Measurements from ENCODE around the gene TMEM134.

Gene TMEM134

DNA sequence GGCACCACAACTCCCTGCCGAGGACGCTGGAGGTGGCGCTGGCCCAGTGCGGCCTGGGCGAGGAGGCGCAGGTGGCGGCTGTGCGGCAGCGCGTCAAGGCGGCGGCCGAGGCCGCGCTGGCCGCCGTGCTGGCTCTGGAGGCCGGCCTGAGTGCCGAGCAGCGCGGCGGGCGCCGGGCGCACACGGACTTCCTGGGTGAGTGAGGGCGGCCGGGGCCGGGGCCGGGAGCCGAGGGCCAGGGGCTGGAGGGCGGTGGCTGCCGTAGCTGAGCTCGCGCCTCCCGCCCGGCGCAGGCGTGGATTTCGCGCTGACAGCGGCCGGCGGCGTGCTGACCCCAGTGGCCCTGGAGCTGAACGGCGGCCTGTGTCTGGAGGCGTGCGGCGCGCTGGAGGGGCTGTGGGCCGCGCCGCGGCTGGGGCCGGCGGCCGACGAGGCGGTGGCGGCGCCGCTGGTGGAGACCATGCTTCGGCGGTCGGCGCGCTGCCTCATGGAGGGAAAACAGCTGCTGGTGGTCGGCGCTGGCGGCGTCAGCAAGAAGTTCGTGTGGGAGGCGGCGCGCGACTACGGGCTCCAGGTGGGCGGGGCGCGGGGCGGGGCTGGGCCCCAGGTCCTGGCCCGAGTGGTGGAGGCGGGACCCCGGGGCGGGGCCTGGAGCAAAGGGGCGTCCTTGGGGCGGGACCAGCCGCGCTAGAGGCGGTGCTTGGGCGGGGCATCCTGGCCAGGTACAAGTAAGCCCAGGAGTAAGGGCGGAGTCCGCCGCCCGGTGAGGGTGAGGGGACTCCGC is 48.2 kb downstream of the TMEM134 start:
- peak; percentile 93 to 99 (median 97) for DNase-seq

DNA sequence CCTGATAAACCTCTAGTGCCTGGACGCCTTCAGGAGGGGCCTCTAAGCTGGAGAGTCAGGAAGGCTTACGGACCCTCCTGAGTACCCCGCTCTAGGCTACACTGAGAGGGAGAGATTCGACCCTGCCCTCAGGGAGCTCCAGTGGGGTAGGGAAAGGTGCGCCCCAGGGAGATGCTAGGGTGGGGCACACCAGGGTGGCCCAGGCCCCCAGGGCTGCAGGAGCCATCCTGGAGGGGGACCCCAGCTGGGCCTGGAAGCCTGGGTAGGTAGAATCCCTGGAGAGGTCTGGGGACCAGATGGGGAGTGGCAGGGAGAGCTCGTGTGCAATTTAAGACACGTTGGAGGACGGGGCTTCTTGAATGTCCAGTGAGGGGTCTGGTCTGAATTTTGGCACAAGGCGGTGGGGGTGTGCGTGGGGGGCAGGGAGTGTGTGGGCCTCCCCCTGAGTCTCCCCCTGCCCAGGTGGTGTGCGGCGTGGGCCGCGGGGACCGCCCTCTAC is 48.9 kb downstream of the TMEM134 start:
- no peak for DNase-seq

DNA sequence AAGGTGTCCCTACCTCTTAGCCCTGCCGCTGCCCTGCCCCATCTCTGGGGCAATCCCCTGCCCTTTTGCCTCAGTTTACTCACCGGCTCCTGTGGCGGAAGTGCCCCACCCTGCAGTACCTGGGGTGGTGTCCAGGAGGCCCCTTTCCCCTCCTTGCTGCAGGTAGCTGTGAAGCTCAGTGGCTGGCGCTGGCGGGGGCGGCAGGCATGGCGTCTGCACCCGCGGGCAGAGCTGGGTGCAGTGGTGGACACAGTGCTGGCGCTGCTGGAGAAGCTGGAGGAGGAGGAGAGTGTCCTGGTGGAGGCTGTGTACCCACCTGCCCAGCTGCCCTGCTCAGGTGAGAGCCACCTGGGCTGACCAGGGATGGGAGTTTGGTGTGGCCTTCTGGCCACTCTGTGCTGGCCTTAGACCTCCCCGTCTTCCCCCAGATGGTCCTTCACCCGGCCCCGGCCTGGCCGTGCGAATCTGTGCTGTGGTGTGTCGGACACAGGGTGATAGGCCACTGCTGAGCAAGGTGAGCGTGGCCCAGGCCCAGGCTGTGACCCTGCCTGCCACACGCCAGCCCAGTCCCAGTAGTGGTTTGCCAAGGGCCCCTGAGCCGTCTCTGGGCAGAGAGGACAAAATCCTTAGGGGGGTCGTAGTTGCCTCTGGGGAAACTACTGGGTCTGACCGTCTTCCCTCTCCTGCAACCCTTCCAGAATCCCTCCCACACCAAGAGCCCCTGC is 49.6 kb downstream of the TMEM134 start:
- no peak for DNase-seq

DNA sequence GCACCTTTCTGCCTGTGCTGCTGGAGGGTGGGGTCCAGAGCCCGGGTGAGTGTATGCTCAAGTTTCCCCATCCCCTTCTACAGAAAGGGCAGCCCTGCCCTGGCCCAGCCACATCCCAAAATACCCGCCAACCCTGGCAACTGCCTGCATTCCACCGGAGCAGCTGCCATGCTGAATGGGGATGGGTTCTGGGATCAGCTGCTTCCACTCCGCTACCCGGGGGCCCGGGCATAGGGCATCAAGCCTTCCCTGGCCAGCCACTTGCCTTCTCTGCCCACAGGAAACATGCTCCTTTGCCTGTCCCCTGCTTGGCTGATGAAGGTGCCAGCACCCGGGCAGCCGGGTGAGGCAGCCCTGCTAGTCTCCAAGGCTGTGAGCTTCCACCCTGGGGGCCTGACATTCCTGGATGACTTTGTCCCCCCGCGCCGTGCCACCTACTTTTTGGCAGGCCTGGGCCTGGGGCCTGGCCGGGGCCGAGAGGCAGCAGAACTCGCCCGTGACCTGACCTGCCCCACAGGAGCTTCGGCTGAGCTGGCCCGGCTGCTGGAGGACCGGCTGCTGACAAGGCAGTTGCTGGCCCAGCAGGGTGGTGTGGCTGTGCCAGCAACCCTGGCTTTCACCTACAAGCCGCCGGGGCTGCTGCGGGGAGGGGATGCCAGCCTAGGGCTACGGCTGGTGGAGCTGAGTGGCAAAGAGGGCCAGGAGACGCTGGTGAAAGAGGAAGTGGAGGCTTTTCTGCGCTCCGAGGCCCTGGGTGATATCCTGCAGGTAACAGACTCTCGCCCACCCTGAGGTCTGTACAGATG is 50.4 kb downstream of the TMEM134 start:
- DNase-seq = no peak

DNA sequence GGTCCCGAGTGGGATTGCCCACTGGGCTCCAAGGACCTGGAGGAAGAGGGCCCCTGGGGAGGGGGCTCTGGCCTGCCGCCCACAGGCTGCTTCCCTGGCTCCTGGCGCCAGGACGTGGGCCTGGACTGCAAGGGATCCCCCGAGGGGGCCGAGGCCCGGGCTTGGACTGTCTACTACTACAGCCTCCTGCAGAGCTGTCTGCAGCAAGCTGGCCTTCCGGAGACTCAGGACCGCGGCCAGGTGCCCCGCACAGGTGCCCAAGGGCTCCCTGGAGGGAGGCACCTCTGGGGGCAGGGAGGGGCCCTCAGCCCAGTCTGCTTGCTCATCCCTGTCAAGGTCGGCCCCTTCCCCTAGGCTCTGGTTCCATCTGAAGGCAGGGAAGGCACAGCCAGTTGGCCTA is 51.6 kb downstream of the TMEM134 start:
- DNase-seq = no peak

DNA sequence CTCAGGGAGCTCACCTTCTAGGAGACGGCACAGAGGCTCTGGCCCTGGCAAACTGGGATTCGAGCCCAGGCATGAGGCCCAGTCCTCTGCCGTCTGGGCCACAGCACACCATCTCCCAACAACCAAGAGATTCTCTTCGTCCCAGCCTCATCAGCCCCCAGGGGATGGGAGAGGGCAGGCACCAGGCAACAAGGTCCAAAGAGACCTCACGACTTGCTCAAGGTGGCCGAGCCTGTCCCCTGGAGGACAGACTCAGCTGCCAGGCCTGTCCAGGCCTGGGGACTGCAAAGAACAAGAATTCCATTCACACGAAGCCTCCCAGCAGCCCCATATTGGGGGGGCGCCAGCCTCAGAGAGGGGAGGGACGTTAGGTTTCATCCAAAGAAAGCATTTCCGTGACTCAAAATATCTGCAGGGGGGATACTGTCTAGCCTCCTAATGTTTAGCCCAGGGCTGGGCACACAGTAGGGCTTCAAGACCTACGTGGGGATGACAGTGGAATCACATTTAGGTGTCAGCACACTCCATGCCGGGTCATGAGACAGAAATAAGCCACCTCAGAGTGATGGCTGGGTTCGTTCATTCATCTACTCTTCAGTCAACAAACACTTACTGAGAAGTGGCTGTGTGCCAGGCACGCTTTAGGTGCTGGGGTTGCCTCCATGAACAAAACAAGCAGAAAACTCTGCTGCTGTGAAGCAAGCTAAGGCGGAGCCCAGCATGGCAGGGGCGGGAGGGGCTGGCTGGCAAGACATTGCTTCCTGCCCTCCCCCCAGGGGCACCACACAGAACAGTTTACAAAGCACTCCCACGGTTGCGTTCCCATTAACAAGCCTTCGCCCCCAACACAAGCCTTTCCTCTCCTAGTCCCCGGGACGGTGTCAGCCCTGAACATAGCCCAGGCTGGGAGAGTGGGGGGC is 52.4 kb downstream of the TMEM134 start:
- DNase-seq = peak; percentile 63 to 81 (median 76)

DNA sequence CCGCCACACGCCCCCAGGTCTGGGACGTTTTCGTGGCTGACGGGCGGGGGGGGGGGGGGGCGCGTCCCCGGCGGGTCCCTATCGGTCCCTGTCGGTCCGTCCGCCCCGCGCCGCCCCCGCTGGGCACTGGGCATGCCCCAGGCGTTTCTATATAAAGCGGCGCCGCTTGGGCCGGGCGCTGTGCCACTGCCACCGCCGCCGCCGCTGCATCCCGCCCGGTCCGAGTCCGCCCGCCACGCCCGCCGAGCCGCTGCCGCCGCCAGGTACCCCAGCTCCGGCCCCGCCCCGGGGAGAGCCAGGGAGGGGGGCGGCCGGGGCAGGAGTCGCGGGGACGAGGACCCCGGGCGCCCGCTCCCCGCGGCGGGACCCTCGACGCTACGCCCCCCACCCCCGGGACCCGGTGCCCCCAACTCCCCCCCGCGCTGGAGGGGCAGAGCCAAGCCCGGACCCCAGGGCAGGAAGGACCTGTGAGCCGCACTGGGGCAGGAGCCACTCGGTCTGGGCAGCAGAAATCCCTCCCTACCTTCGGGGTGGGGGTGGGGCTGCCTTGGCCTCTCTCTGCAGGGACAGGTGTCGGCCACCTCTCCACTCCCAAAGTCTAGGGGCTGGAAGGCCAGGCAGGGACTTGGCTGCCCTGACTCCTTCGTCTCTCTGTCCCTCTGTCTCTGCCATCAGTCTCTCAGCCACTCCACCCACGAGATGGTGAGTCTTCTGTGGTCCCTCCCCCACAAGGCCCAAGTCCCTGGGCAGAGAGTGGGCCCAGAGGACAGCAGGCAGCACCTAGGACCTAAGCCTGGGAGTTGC is 53.3 kb downstream of the TMEM134 start, which contains the start of gene CARNS1:
Gene CARNS1, plus strand, starts transcription at position 178 of the 804 bp plus-strand sequence. Its CDS starts 522 bp downstream, at position 700.
- no peak for DNase-seq

DNA sequence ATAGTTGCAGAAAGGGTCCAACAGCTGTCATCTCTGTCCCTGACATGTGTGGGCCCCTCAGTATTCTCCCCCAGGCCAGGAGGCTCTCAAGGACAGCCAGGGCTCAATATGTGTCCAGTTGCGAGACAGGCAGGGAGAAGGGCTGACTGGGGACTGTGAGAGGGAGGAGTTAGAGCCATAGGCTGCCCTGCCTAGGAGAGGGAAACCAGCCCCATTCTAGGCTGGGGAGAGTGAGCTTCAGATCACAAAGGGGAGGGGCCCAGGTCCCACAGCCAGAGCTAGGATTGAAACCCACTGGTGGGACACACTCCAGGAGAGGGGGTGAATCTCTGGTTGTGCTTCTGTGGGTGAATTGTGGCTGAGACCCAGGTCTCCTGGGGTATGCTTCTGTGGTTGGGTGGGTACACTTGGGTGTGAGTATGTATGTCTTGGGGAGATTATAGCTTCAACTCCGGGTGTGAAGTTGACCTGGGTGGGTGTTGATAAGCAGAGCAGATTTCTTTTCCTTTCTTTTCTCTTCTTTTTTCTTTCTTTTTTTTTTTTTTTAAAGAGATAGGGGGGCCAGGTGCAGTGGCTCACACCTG is 55.7 kb downstream of the TMEM134 start:
- DNase-seq = no peak

DNA sequence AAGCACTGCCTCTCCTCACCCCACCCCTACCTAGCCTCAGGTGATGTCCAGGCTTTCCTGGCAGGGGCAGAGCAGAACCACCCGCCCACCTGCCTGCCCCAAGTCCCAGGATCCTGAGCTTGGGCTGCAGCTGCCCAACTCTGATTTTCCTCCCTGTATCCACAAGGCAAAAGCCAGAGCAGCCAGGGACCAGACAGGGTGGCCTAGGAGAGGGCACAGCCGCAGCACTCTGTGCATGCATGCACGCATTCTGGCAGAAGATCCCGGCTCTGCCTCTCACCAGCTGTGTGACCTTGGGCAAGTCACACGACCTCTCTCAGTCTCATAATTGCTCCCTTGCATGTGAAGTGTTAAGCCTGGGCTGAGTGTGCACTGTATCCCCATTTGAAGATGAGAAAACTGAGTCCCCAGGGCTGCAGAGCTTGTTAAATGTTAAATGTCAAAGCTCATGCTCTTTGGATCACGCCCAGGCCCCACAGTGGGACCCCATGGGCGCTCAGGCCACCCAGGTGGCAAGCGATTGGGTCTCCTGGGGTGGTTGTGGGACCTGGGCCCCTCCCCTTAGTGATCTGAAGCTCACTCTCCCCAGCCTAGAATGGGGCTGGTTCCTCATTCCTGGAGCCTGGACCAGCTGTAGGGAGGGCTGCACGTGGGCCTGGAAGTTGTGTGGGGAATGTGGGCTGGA is 56.4 kb downstream of the TMEM134 start:
- no peak for DNase-seq

DNA sequence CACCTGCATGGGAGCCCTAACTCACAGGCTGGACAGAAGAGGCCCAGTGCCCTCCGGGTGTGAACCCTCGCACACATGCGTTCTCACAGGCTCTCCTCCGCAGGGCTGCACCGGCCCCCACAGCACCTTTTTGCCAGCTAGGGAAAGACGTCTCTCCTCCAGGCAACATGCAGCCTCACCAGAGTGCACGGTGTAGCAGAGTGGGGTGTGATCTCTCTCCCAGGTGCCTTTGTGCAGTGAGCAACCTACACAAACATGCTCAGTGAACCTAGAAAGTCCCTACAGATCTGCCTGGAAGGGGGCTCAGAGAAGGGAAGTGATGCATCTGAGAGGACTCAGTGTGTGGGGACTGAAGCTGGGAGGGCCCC is 57.3 kb downstream of the TMEM134 start:
- DNase-seq = no peak

Measured in T-helper 1 cell (primary cell).